C4-2B (cell line): ENCODE results near the gene TEDC1.

Experiments
- ZFX ChIP-seq: fragments of 450-650 bp; IDR thresholded peaks from 2 replicates; pipeline ENCODE4 v1.6.1; 2017
- TF ChIP-seq, protein P1 (sequence below): fragments of 450-650 bp; conservative IDR thresholded peaks from 2 replicates; pipeline ENCODE4 v1.5.1; 2017; ENCODE audit warnings: mild to moderate bottlenecking

DNA sequence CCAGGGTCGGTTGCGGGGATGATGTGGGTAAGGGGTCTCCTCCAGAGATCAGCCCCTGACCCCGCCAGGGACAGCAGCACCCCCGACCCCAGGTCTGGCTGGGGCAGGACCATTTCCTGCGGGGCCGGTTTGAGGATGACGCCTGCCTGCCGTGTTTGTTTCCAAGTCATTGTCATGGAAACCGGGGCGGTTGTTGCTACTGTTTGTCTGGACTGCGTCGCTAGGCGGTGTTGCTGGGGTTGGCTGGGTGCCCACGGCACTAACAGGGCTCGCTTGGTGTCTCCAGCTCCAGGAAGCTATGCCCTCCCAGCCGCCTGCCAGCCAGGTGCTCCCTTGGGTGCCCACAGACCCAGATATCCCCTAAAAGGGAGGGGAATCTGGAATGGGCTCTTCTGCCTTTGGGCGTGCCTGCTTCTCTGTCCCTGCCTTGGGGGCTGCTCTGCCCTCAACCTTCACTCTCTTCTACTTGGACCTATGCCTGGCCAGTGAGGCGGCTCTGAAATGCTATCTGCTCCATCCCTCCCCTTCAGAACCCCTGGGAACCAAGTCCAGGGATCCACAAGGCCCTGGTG, 9.1 kb upstream of the TEDC1 start:
- TF ChIP-seq, protein P1, sequence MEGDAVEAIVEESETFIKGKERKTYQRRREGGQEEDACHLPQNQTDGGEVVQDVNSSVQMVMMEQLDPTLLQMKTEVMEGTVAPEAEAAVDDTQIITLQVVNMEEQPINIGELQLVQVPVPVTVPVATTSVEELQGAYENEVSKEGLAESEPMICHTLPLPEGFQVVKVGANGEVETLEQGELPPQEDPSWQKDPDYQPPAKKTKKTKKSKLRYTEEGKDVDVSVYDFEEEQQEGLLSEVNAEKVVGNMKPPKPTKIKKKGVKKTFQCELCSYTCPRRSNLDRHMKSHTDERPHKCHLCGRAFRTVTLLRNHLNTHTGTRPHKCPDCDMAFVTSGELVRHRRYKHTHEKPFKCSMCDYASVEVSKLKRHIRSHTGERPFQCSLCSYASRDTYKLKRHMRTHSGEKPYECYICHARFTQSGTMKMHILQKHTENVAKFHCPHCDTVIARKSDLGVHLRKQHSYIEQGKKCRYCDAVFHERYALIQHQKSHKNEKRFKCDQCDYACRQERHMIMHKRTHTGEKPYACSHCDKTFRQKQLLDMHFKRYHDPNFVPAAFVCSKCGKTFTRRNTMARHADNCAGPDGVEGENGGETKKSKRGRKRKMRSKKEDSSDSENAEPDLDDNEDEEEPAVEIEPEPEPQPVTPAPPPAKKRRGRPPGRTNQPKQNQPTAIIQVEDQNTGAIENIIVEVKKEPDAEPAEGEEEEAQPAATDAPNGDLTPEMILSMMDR: no peak
- no peak for TF ChIP-seq ZFX
